Activated naive CD4-positive, alpha-beta T cell (primary cell): ENCODE measurements around the gene C16orf86.

Experiments
- DNase-seq, 4 experiments: peaks; one replicate each; lab custom pipeline; 2025; lab: John Stamatoyannopoulos, UW

Gene C16orf86

DNA sequence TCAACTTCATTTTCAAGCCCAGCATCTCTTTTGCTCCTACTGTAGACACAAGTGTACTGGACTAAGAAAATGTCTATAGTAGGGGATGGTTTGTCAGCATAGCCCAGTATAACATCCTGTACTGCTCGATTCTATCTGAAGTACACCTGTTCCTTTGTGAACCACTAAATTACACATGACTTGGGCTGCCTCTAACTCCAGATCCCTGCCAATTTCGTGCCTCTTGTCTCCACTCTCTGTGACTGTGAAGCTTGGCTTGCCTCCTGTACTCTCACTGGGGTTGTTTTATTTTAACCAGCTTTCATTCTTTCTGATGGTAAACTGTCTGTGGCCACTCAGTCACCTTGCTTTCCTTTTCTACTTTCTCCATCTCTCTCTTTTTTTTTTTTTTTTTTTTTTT is 28.0 kb downstream of the C16orf86 start:
- no peak for DNase-seq

DNA sequence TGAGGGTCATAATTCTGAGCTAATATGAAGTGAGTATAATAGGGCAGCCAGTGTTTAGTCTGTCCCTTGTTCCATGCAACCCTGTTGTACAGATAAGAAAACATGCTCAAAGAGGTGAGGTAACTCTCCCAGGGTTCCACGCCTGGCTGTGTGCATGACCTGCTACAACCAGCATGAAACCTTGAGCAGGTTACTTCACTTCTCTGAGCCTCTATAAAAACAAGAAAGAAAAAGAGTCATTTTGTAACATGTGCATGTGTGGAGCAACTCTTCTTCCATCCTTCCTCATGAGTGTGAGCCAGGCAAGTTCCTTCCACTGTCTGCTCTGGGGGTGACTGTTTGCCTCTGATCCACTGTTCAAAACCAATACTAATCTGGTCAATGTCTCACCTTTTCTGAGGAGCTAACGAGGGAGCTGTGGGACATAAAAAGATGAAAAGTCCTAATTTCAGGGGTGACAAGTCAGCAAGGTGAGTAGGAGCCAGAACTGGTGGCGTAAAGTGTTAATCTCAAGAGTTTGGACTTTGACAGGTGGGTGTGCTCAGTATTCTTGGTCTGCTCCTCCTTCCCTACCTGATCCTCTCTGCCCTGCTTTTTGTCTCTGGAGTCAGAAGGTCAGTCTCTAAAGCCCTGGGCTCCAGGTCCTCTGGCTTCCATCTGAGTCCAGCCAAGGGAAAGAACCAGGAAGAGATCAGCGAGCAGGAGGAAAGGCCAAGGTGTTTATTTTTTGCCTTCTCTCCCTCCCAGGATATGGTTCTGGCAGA is 31.0 kb downstream of the C16orf86 start:
- no peak for DNase-seq

DNA sequence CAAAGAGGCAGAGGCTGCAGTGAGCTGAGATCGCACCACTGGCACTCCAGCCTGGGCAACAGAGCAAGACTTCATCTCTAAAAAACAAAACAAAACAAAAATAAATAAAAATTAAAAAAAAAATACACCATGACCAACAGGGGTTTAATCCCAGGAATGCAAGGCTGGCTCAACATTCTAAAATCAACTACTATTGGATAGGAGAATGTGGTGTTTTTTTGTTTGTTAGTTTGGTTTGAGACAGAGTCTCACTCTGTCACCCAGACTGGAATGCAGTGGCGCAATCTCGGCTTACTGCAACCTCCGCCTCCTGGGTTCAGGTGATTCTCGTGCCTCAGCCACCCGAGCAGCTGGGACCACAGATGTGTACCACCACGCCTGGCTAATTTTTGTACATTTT is 32.7 kb downstream of the C16orf86 start:
- no peak for DNase-seq

DNA sequence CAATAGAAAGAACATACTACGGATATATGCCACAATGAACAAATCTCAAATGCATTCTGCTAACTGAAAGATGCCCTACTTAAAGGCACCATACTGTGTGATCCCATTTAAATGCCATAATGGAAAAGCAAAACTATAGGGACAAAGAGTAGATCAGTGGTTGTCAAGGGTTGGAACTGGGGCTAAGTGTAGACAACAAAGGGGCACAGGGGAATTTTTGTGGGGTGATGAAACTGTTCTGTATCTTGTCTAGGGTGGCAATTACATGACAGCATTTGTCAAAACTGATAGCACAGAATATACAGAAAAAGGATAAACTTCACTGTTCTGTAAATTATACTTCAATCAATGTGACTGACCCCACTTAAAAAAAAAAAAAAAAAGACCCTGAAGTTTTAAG is 34.8 kb downstream of the C16orf86 start:
- no peak for DNase-seq

DNA sequence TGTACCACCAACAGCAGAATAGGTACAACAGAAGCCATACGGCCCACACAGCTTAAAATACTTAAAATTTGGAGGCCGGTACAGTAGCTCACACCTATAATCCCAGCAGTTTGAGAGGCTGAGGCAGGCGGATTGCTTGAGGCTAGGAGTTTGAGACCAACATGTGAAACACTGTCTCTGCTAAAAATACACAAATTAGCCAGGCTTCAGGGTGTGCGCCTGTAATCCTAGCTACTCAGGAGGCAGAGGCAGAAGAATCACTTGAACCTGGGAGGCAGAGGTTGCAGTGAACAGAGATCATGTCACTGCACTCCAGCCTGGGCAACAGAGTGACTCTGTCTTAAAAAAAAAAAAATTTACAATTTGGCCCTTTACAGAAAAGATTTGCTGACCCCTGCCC is 35.5 kb downstream of the C16orf86 start:
- no peak for DNase-seq

DNA sequence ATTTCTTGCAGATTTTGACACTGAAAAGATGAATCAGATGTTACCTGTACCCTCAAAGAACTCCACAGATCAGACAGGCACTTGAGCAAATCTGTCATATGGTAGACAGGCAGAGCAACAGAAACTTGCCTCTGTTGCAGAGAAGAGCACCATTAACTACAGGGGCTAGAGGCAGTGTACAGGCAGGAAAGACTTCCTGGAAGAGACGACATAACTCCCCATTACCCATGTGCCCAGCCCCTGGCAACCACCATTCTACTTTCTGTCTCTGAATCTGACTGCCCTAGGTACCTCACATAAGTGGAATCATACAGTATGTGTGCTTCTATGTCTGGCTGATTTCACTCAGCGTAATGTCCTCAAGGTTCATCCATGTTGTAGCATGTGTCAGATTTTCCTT is 37.0 kb downstream of the C16orf86 start:
- no peak for DNase-seq

DNA sequence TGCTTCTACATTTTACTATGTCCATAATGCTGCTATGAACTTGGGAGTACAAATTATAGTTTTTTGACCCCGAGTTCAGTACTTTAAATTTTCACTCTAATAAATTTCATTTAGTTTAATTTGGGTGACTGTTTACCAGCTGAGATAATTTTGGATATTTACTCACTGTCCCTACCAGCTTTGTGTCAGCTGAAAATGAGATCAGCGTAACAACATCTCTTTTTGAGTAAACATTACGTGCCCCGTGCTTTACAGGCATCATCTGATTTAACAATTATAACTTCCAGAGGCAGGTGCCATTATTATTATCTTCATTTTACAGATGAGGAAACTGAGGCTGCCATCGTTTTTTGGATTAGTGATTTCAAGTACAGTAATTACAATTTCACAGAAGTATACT is 37.5 kb downstream of the C16orf86 start:
- no peak for DNase-seq

DNA sequence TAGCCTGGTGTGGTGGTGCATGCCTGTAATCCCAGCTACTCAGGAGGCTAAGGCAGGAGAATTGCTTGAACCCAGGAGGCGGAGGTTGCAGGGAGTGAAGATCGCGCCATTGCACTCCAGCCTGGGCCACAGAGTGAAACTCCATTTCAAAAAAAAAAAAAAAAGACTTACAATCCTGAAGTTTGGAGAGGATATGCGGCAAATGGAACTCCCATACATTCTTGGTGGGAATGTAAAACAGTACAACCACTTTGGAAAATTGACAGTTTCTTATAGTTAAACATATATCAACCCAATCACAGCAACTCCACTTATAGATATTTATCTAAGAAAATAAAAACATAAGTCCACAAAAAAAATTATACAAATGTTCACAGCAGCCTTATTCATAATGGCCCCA is 40.6 kb downstream of the C16orf86 start:
- no peak for DNase-seq

DNA sequence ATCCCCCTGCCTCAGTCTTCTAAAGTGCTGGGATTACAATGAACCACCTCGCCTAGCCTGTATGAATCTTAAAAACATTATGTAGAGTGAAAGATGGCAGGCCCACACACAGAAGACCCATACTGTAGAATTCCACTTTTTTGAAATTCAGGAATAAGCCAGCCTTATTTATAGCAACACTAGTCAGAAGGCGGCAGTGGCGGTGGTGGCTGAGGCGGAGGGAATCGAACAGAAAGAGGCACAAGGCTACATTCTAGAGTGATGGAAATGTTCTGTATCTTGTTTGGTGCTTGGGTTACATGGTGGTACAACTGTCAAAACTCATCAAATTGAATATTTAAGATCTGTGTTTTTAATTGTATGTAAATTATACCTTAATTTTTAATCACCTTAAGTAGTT is 41.2 kb downstream of the C16orf86 start:
- DNase-seq: no peak

DNA sequence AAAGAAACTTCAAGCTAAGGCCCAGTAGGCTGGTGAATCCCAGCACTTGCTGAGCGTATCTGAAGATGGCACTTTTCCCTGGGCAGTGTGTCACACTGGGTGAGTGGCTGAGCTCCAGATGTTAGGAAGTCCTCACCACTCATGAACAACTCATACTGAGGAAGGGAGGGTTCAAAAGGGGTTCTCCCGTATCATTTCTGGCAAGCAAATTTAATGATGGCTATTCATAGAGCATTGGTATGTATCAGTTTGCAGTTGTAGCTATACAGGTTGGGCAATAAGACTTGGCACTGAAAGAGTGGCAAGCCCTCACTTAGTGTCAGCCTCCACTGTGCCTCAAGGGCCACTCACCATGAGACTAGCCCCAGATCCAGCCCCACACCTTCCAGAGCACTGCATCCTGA is 41.8 kb downstream of the C16orf86 start:
- DNase-seq: no peak

DNA sequence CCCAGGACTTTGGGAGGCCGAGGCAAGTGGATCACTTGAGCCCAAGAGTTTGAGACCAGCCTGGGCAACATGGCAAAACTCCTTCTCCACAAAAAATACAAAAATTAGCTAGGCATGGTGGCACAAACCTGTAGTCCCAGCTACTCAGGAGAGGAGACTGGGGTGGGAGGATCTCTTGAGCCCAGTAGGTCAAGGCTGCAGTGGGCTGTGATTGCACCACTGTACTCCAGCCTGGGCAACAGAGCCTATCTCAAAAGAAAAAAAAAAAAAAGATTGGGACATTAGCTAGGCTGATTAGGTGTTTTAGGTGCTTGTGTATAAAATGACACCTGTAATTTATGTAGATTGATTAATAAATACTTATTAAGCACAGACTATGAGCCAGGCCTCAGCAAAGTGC is 42.4 kb downstream of the C16orf86 start:
- no peak for DNase-seq

DNA sequence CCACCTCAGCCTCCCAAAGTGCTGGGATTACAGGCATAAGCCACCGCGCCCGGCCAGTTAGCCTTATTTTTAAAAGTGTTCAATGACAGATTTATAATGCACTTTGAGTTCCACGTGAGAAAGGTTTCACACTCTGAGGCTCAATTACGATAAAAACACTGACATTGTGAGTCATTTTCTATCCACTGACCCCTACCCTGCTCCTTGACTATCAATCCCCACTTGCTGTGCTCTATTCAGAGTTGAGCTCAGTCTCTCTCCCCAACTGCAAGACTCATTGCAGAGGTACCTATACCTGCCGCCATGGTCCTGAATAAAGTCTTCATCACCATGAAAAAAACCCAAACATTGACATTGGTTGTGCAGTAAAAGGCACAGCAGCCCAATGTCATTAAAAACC is 44.0 kb downstream of the C16orf86 start:
- DNase-seq: no peak

DNA sequence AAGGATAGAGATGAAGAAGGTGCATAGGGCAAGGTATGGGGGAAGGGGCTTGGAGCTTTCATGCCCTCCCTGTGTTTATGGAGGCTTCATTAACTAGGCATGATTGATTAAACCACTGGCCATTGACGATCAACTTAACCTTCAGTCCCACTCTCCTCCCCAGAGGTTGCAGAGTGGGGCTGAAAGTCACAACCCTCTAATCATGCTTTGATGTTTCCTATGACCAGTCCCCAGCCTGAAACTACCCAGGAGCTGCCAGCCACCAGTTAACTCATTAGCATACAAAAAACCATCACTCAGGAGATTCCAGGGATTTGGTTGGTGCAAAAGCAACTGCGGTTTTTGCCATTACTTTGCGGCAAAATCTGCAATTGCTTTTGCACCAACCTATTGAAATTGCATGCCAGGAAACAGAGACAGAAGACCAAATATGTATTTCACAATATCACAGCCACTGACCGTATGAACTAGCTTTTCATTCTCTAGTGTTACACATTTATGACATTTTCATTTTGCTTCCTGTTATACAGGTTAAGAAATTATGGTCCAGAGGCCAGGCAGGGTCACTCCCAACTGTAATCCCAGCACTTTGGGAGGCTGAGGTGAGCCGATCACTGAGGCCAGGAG is 47.1 kb downstream of the C16orf86 start:
- DNase-seq: no peak

DNA sequence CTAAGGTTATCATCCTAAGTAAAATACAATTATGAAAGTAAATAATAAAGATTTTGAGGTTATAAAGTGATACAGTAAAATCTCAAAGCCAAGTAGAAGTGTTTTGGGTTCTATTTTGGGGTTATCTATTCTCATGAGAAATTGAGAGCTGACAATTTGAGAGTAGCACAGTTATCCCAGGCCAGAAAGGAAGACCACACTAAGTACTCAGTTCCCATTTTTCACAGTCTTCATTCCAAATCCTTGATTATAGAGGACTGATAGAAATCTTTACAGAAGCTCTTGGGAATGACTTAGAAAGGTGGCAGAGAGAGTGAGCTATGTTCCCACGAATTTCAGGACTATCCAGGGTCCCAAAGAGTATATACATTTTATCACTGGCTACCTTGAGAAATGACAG is 47.9 kb downstream of the C16orf86 start:
- no peak for DNase-seq

DNA sequence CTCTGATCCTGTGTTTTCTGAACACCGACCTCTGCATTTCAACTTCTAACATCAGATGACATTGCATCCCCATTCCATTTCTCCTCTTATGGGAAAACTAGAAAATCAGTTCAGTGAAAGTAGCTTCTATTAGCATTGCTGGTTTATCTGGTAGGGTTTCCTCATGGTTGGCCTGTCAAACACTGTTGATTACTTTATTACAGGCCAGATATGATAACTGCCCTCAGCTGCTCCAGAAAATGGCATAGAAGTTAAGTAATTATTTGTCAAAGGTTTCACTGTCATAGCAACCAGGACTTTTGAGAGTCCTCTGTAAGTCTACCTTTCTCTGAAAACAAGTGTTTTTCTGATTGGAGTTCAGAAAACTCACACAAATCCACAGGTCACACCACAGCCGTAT is 49.5 kb downstream of the C16orf86 start:
- no peak for DNase-seq
